Activated CD8-positive, alpha-beta T cell treated with anti-CD3 and anti-CD28 coated beads for 36 hours (primary cell): ENCODE data around the gene SLC25A19. TPM values are rescaled to one million over a fixed set of nuclear protein-coding genes. Genes with fewer than 3 reads are reported as not detected.

Experiments used
- ATAC-seq: fragments of 200-7000 bp; cut with Tn5 transposase; one replicate; pipeline ENCODE4 v1.10.0; 2021; ENCODE audit warnings: mild to moderate bottlenecking, moderate library complexity
- CTCF ChIA-PET: fragments of 350-600 bp; sonication (Branson Sonifier 250); formaldehyde crosslinking; loops from one replicate; lab custom pipeline; 2021; ENCODE audit warnings: antibody characterized with exemption; lab: Charles Lee
- POLR2A ChIA-PET: fragments of 350-600 bp; sonication (Branson Sonifier 250); formaldehyde crosslinking; loops from one replicate; lab custom pipeline; 2021; ENCODE audit warnings: antibody characterized with exemption; lab: Charles Lee
- DNase-seq: peaks from one replicate; pipeline ENCODE4 v3.0.0-alpha.2; 2020
- H3K27ac Mint-ChIP-seq: one replicate; pipeline ENCODE4 v1.8.0; 2021; ENCODE audit warnings: mild to moderate bottlenecking, mixed read lengths
- H3K27me3 Mint-ChIP-seq: one replicate; pipeline ENCODE4 v1.8.0; 2021; ENCODE audit warnings: mixed read lengths
- H3K36me3 Mint-ChIP-seq: one replicate; pipeline ENCODE4 v1.8.0; 2021; ENCODE audit warnings: low read depth, mixed read lengths
- H3K4me1 Mint-ChIP-seq: one replicate; pipeline ENCODE4 v1.8.0; 2021; ENCODE audit warnings: low read depth, mixed read lengths
- H3K4me3 Mint-ChIP-seq: one replicate; pipeline ENCODE4 v1.8.0; 2021; ENCODE audit warnings: mild to moderate bottlenecking, moderate library complexity, mixed read lengths
- H3K9me3 Mint-ChIP-seq: one replicate; pipeline ENCODE4 v1.8.0; 2021; ENCODE audit warnings: mixed read lengths
- intact Hi-C: fragments of 100-400 bp; cut with micrococcal nuclease; formaldehyde crosslinking; loops from one replicate; pipeline ENCODE4 v1.10.0; 2022
- total RNA-seq, 2 experiments: library from RNA; stranded (reverse); gene quantifications; one replicate each; pipeline ENCODE4 v1.2.3, GENCODE V29; 2021
- TF ChIP-seq, protein P1 (sequence below): fragments of 200-600 bp; IDR thresholded peaks from one replicate; pipeline ENCODE4 v1.8.0; 2022; ENCODE audit warnings: antibody characterized with exemption, mild to moderate bottlenecking

Gene SLC25A19
- total RNA-seq, 2 experiments from 2014 or later: 55.1 to 55.2 TPM

DNA sequence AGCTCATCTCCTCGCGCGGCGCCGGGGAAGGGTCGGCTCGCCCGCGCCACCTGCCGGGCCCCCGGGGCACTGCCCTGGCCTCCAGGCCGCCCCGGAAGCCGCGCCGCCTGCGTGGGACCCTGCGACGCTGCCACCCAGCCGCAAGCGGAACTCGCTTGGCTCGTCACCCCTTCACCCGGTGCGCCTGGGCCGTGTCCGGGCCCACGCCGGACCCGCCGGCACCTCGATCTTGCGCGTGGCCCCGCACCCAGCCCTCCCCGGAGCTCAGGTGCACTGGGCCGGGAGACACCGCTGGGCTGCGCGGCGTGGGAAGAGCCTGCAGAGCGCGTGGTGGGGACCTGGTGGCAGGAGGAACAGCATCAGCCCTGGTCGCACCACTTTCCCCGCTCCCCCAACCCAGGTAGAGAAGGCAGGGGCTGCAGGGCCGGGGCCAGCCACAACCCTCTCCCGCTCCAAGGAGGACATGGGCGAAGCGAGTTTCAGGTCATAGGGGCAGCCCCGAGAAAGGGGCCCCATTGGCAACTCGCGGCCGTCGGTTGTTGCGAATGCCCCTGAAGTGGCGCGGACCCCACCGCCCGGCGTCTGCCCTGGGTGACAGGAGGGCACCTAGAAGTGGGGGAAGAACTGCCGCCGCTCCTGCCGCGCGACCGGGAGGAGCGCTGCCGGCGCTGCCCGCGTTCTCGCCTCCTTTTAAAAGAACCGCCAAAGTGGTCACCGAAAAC is 17.8 kb downstream of the SLC25A19 start:
- H3K27ac Mint-ChIP-seq: peak overlapping the region; percentile 81
- H3K4me3 Mint-ChIP-seq: peak overlapping the region; percentile 86
- TF ChIP-seq, protein P1, sequence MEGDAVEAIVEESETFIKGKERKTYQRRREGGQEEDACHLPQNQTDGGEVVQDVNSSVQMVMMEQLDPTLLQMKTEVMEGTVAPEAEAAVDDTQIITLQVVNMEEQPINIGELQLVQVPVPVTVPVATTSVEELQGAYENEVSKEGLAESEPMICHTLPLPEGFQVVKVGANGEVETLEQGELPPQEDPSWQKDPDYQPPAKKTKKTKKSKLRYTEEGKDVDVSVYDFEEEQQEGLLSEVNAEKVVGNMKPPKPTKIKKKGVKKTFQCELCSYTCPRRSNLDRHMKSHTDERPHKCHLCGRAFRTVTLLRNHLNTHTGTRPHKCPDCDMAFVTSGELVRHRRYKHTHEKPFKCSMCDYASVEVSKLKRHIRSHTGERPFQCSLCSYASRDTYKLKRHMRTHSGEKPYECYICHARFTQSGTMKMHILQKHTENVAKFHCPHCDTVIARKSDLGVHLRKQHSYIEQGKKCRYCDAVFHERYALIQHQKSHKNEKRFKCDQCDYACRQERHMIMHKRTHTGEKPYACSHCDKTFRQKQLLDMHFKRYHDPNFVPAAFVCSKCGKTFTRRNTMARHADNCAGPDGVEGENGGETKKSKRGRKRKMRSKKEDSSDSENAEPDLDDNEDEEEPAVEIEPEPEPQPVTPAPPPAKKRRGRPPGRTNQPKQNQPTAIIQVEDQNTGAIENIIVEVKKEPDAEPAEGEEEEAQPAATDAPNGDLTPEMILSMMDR: peak; percentile 66
- H3K36me3 Mint-ChIP-seq: peaks cover 35% of the 10 kb centered on the region
- ATAC-seq (peak; percentile 91), DNase-seq (peak; percentile 87)
- peaks cover 32% of the 10 kb centered on the region for H3K4me1 Mint-ChIP-seq
- CTCF ChIA-PET: interaction anchor here (0.6 to 6.5 kb wide), 35 partner anchors 10 to 309 kb away, joined by 3 to 107 read pairs (median 4); partner anchors contain the start of genes GGA3, GRB2, MRPS7 and NT5C
- H3K9me3 Mint-ChIP-seq: no peaks in the 10 kb centered on the region
- intact Hi-C loops: no loop called here
- H3K27me3 Mint-ChIP-seq: no peaks in the 10 kb centered on the region
- POLR2A ChIA-PET: interaction anchor here (0.6 to 7.2 kb wide), 22 partner anchors 10 to 247 kb away, joined by 3 to 105 read pairs (median 4); partner anchors contain the start of genes GGA3, GRB2, MRPS7 and NUP85

DNA sequence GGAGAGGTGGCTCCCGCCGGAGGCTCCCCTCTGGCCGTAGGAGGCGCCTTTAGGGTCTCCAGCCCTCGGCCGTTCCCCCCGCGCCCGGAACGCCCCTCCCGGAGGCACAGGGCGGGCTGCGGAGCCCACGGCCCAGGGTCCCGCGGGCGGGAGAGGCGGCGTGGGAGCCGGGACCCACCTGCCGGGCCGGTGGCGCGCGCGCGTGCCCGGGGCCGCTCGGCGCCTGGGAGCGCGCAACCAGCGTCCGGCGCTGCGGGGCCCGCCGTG is 18.3 kb downstream of the SLC25A19 start, which contains the start of gene MIF4GD:
TSS of gene MIF4GD (minus strand) at position 266 of the 267 bp plus-strand sequence. CDS start 1,036 bp downstream, outside the sequence.
- H3K36me3 Mint-ChIP-seq: peaks cover 40% of the 10 kb centered on the region
- ATAC-seq (peak; percentile 9), DNase-seq (no peak)
- H3K9me3 Mint-ChIP-seq: no peaks in the 10 kb centered on the region
- H3K27ac Mint-ChIP-seq: peak within 1 kb of the TSS; percentile 85
- intact Hi-C loops: no loop called here
- POLR2A ChIA-PET: interaction anchor here (0.6 to 7.2 kb wide), 23 partner anchors 9 to 247 kb away, joined by 3 to 105 read pairs (median 4); partner anchors contain the start of genes GGA3, GRB2, MRPS7 and NUP85
- peaks cover 32% of the 10 kb centered on the region for H3K4me1 Mint-ChIP-seq
- H3K4me3 Mint-ChIP-seq: peak within 1 kb of the TSS; percentile 86
- TF ChIP-seq, protein P1: no peak
- CTCF ChIA-PET: interaction anchor here (0.6 to 6.5 kb wide), 36 partner anchors 9 to 309 kb away, joined by 3 to 107 read pairs (median 4); partner anchors contain the start of genes GGA3, GRB2, MRPS7 and NT5C
- H3K27me3 Mint-ChIP-seq: no peaks in the 10 kb centered on the region

DNA sequence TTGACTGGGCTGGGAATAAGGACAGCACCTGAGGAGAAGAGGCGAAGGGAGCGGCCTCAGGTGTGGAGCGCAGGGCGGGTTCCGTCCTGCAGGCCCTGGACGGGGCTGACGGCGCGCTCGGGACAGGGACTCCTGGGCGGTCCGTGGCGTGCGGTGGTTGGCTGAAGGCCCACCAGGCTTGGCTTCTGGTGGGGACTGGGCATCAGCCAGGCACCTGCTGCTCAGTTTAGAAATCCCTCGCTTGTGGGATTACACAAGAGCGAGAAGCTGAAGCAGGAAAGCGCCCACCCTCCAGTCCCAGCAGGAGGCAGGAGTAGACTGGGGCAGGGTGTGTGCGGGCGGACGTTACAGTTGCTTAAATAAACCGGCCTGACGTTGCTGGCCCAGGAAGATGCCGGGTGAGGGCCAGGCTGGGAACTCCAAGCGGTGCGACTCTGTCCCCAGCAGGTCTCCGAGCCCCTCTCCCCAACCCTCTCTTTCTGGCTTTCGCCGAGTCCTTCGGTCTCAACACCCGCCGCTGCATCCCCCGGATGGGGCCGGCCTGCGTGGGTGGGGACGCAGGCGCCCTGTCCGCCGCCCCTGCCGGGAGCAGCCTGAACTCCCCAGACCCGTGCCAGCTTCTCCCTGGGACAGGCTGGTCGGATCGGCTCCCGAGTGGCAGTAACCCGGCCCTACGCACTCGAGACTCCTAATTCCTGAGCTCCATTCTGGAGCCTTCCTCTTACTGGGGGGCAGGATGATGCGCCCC is 18.8 kb downstream of the SLC25A19 start:
- ChIA-PET CTCF (interaction anchor here (0.6 to 6.5 kb wide), 35 partner anchors 9 to 308 kb away, joined by 3 to 107 read pairs (median 4); partner anchors contain the start of genes GGA3, GRB2, MRPS7 and NT5C), POLR2A (interaction anchor here (0.6 to 7.2 kb wide), 22 partner anchors 9 to 248 kb away, joined by 3 to 105 read pairs (median 4); partner anchors contain the start of genes GGA3, GRB2, MRPS7 and NUP85)
- Mint-ChIP-seq H3K36me3 (peaks cover 40% of the 10 kb centered on the region), H3K27ac (peak overlapping the region; percentile 85), H3K9me3 (no peaks in the 10 kb centered on the region), H3K4me3 (peak overlapping the region; percentile 85), H3K4me1 (peaks cover 32% of the 10 kb centered on the region), H3K27me3 (no peaks in the 10 kb centered on the region)
- ATAC-seq (peak; percentile 41), DNase-seq (peak; percentile 70)
- intact Hi-C loops: no loop called here
- TF ChIP-seq, protein P1: peak; percentile 35

DNA sequence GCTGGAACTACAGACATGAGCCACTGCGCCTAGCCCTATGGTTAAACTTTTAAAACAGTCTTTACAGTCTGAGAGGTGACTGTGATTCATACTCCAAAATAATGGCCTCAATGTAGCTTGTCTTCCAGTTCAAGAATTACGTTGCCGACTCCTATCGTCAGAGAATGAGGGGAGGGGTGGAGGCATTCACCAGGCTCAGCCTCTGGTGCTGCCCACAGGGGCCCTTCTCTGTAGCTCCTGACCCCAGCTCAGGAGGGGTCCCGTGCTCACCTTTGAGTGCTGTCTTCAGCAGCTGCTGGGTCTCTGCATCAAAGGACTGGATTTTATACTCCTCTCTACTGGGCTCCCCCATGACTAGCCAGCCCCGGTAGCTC is 19.4 kb downstream of the SLC25A19 start:
- Mint-ChIP-seq H3K4me3 (peak overlapping the region; percentile 85), H3K27ac (peak overlapping the region; percentile 85), H3K4me1 (peaks cover 32% of the 10 kb centered on the region), H3K9me3 (no peaks in the 10 kb centered on the region), H3K36me3 (peaks cover 38% of the 10 kb centered on the region), H3K27me3 (no peaks in the 10 kb centered on the region)
- ChIA-PET POLR2A (interaction anchor here (1.0 to 7.2 kb wide), 11 partner anchors 8 to 246 kb away, joined by 4 to 105 read pairs (median 13); partner anchors contain the start of genes GGA3, GRB2, MRPS7 and NUP85), CTCF (interaction anchor here (1.0 to 6.5 kb wide), 11 partner anchors 8 to 159 kb away, joined by 3 to 107 read pairs (median 10); partner anchors contain the start of genes GGA3, MRPS7 and SLC25A19)
- TF ChIP-seq, protein P1: no peak
- ATAC-seq (no peak), DNase-seq (peak; percentile 36)
- intact Hi-C loops: no loop called here
